ENCODE measurements around the gene ATP1B2.
"Not testable (repeated sequence)": the region's sequence is repeated elsewhere in the genome, so short reads cannot be mapped to it uniquely, and the experiment has no call there.

Gene ATP1B2

GRCh38 chr17:7650509-7651096, at the start of gene ATP1B2:
ATP1B2 (plus strand) TSS chr17:7650926; CDS start chr17:7651519, 593 bp downstream.
- FAIRE-seq: no peak

GRCh38 chr17:7606280-7606679, 44.4 kb upstream of the ATP1B2 start:
- FAIRE-seq: no peak

GRCh38 chr17:7610641-7611040, 40.1 kb upstream of the ATP1B2 start:
- FAIRE-seq: no peak

GRCh38 chr17:7611635-7612293, 39.0 kb upstream of the ATP1B2 start:
- no peak for FAIRE-seq

GRCh38 chr17:7612294-7612640, 38.5 kb upstream of the ATP1B2 start:
- FAIRE-seq: no peak

- FAIRE-seq: no peak
Measured at GRCh38 chr17:7613769-7614424, 36.8 kb upstream of the ATP1B2 start.

- peak; percentile 97 for FAIRE-seq
Measured at GRCh38 chr17:7614425-7615264, 36.1 kb upstream of the ATP1B2 start, which contains the start of gene FXR2. FXR2 (minus strand) TSS chr17:7614897; CDS start chr17:7614532, 365 bp downstream.

GRCh38 chr17:7615265-7615747, 35.4 kb upstream of the ATP1B2 start:
- no peak for FAIRE-seq

- no peak for FAIRE-seq
Measured at GRCh38 chr17:7618608-7619007, 32.1 kb upstream of the ATP1B2 start.

GRCh38 chr17:7620835-7621234, 29.9 kb upstream of the ATP1B2 start:
- FAIRE-seq: no peak

GRCh38 chr17:7623661-7624060, 27.1 kb upstream of the ATP1B2 start:
- no peak for FAIRE-seq

GRCh38 chr17:7625749-7626148, 25.0 kb upstream of the ATP1B2 start:
- FAIRE-seq: not testable (repeated sequence)

- no peak for FAIRE-seq
Measured at GRCh38 chr17:7626307-7626706, 24.4 kb upstream of the ATP1B2 start.

- no peak for FAIRE-seq
Measured at GRCh38 chr17:7626956-7627249, 23.8 kb upstream of the ATP1B2 start.

- FAIRE-seq: peak; percentile 75
Measured at GRCh38 chr17:7627250-7628121, 23.2 kb upstream of the ATP1B2 start, which contains the start of gene SAT2. SAT2 (minus strand) TSS chr17:7627821; CDS start chr17:7627635, 186 bp downstream.

- no peak for FAIRE-seq
Measured at GRCh38 chr17:7629939-7630571, 20.7 kb upstream of the ATP1B2 start, which contains the start of gene SHBG. SHBG (plus strand) TSS chr17:7630135; CDS start chr17:7630173, 38 bp downstream.

GRCh38 chr17:7631398-7632380, 19.0 kb upstream of the ATP1B2 start:
- no peak for FAIRE-seq

- FAIRE-seq: no peak
Measured at GRCh38 chr17:7632492-7632894, 18.2 kb upstream of the ATP1B2 start.

- FAIRE-seq: no peak
Measured at GRCh38 chr17:7633093-7633492, 17.6 kb upstream of the ATP1B2 start.

- FAIRE-seq: no peak
Measured at GRCh38 chr17:7634384-7634783, 16.3 kb upstream of the ATP1B2 start.
